ENCODE results near the gene TMX4.
"Not testable (repeated sequence)": the region's sequence is repeated elsewhere in the genome, so short reads cannot be mapped to it uniquely, and the experiment has no call there.

Gene TMX4

GRCh38 chr20:8019246-8019997 lies at the start of gene TMX4:
Gene TMX4, minus strand, starts transcription at chr20:8019761. Its CDS starts 148 bp downstream, at chr20:8019613.
- peak; percentile 96 for DNase-seq

DNA sequence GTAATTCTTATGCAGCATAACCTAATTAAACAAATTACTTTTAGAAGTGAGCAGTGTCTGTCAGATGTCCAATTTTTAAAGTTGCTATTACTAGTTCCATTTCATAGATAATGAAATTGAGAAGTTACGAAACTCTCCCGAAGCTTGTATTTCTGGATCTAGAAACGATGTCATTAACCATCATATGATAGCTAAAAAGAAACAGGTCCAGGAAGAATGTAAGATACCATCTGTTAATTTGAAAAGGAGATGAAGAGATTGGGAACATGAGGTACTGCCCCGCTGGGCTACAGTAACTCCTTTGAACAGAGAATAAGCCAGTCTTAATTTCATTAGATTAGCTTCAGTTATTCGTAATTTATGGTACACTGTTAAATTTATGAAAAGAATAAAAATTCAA lies 47.5 kb upstream of the TMX4 start:
- no peak for DNase-seq

- no peak for DNase-seq
These were observed 47.1 kb upstream of the TMX4 start for GRCh38 chr20:8066662-8067061.

GRCh38 chr20:8065691-8066090 lies 46.1 kb upstream of the TMX4 start:
- no peak for DNase-seq

GRCh38 chr20:8062756-8063155 lies 43.2 kb upstream of the TMX4 start:
- DNase-seq, result no peak

DNA sequence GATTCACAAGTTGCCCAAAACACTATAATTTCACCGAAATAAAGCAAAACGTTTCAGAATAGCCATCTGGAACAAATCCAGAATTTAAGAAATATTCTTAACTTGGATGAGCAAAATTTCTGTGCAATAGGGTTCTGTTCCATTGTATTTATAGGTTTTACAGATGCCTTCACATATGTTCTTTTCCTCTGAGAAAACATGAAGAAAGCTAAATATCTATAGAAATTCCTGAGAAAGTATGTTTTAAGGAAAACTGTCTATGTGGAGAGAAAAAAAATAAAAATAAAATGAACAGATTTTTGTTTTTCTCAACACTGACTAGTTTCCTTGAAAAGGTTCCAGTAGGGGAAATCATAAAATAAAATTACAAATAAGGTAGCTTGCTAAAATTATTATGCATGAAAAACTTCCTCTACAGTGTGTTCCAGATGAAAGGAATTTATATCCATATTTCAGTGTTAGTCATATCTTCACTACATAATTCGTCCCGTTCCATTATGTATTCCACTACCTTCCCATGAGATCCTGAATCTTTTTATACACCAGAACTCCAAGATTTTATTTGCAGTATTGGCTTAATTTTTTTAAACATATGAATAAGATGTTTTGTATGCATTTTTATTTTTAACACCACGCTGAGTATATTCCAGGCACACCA lies 42.4 kb upstream of the TMX4 start:
- DNase-seq, result no peak

DNA sequence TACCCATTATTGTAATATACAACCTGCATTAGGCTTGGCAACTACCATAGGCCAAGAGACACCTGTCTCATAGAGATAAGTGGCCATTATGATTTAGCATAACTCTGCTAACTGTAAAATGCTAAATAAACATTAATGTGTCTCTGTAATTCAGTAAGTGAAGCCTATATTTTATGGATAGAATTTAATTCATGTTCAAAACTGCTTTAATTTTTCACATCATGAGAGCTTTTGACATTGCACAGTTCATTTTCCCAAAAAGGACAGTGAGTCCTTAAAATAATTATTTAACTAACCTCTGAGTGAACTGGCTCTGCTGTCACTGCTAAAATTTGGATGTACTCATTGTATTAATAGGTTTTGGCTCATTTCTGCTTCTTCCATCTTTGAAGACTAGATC lies 41.4 kb upstream of the TMX4 start:
- DNase-seq, result no peak

DNA sequence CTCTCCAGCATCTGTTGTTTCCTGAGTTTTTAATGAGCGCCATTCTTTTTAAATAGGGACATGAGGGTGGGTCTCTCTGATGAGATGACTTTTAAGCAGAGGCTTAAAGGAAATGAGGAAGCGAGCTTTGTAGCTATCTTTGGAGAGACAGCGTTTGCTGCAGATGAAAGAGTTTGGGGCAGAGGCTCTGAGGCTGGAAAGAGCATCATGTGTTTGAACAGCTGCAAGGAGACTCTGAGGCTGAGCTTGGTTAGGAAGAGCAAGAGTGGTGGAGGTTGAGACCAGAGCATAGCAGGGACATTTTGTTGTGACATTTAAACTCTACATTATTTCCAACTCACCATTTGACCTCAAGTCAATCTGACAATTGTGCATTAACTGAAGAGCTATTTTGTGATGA lies 38.3 kb upstream of the TMX4 start:
- DNase-seq, result no peak

GRCh38 chr20:8055096-8055495 lies 35.5 kb upstream of the TMX4 start:
- DNase-seq, result no peak

DNA sequence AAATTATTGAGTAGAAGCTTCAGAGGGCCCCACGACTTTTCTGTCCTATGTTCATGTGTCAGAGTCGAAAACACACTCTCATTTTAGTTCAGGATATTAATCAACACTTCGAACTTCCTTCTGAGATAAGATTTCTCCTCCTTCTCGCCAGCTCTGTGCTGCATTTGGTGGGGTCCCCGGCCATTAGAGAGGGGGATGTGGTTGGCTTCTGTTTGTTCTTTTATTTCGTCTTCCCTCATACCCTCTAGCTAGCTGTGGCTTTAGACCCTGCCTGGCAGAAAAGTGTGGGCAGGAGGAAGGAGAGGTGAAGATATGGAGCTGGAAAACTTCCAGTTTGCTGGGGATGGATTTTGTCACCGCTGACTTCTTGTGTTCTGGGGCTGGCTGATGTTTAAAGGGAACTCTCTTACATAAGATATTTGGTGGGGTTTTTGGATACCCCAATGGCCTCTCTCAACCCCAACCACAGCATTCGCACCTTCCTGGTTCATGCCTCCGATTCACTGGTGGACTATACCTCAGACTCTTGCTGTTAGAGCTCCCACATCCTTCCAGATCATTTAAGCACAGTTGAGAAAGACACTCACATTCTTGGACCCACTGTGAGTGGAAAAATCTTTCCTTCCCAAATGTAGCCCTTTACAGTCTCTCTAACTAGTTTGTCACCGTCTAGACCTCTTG lies 30.7 kb upstream of the TMX4 start:
- DNase-seq, result no peak

- DNase-seq, result no peak
These were observed 29.7 kb upstream of the TMX4 start for GRCh38 chr20:8049310-8049709.

DNA sequence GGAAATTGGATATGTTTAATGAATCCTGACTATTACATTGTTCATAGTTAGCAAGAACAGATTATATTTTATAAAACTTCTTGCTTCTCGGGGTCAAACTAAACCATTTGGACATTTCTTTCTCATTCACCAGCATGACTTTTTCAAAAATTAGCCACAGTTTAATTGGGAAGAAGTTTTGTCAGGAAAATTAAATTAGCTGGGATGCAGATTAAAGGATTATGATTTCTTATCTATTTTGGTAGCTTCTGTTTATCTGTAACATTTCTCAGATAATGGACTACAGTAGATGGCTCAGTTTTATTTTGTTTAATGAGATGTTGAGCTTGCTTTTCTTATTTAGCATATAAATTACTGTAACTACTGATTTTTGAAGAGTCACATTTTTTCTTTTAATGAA lies 26.4 kb upstream of the TMX4 start:
- DNase-seq, result no peak

- peak; percentile 64 for DNase-seq
These were observed 24.2 kb upstream of the TMX4 start for GRCh38 chr20:8043687-8044282.

DNA sequence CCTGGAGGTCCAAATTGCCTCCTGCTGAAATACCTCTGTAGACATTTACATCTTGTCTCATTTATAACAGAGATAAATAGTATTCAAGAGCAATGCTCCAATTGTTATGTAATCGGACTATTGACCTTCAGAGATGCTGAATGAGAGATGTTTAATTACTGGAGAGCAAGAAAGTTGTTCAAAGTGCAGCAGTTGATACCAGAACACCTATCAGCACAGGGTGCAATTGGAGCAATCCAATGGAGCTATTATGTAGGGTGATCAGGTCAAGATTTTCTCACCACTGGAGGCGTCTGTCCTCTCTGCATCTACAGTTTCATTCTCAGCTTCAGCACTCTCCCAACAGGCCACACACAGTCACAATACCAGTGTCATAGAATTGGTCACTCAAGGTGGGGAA lies 19.5 kb upstream of the TMX4 start:
- no peak for DNase-seq

DNA sequence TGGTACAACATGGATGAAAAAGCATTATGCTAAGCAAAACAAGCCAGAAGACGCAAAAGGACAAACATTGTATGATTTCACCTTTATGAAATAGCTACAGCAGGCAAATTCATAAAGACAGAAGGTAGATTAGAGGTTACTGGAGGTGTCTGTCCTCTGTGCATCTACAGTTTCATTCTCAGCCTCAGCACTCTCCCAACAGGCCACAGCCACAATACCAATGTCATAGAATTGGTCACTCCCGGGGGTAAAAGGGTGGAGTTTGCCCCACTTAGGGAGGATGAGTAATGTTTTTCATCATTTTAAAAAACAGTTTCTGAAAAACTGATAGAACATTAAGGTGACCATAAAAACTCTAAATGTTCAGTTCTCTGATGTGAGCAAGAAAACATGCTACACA lies 17.2 kb upstream of the TMX4 start:
- no peak for DNase-seq

GRCh38 chr20:8033151-8033841 lies 13.7 kb upstream of the TMX4 start:
- DNase-seq, result no peak

DNA sequence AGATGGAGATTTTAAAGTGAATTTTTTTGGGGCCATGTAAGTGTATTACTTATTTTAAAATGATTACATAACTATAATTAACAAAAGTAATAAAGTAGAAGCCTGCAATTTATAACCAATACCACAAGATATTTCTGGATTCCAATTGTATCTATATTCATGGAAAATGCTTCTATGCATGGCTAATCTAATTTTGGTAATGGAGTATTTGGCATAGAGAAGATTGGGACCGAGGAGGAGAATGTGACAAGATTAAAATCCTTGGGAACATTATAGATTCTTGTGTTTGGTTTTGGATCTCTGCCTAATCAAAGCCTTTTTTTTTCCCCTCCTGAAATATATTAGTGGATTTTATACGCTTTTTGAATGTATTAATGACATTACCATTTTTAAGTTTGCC lies 12.9 kb upstream of the TMX4 start:
- DNase-seq, result no peak

GRCh38 chr20:8031539-8031938 lies 12.0 kb upstream of the TMX4 start:
- DNase-seq, result not testable (repeated sequence)

DNA sequence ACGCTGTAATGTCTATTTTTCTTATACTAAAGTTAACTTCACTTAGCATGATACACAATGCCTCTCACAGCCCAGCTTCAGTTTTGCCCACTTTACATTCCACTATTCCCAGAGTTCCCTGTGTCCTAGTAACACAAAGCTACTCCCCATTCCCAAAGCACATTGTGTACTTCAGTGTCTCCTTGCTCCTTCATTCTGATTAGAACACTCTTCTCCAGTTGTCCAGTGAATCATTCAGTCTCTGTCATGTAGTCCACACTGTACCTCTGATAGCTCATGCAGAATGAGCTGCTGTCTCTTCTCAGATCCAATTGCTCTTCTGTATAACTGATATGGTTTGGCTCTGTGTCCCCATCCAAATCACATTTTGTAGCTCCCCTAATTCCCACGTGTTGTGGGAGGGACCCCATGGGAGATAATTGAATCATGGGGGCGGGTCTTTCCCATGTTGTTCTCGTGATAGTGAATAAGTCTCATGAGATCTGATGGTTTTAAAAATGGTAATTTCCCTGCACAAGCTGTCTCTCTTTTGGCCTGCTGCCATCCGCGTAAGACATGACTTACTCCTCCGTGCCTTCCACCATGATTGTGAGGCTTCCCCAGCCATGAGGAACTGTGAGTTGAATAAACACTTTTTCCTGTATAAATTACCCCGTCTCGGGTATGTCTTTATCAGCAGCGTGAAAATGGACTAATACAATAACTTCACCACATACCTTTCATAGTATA lies 2.1 kb upstream of the TMX4 start:
- no peak for DNase-seq

GRCh38 chr20:8020314-8021079 lies 936 bp upstream of the TMX4 start:
- DNase-seq, result peak; percentile 4

DNA sequence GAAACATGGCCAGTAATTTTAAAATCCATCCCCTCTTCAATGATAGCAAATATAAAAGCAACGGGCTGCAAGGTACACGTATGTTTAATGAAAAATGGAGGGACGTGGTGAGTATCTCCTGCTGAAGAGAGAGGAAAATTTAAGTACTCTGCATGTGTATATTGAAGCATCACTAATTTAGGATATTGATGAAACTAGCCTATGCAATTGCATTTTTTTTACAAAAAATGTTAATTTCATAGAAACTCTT lies 362 bp upstream of the TMX4 start:
- no peak for DNase-seq

DNA sequence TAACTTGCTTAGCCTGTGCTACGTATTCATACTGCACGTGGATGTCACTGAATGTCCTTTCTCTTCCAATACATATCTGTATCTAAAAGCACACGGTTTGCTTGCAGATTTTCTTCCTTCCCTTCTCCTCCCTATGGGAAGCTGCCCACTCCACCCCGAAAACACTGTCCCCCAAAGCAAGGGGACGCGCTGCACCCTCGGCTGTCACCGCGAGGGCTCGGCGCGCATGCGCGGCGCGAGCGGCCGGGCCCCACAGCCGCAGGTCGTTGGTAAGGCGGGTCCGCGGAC lies 659 bp downstream of the TMX4 start:
- peak; percentile 67 for DNase-seq

All from NCI-H774 (cell line).